Stimulated activated naive CD8-positive, alpha-beta T cell treated with anti-CD3 and anti-CD28 coated beads, Interleukin-15, amount 100 ng/mL, for 72 hours (primary cell): ENCODE data around the gene ATXN7.
A peak's percentile ranks its signal among the peaks of the same experiment; 100 is the strongest.

Experiments
- ATAC-seq: fragments of 150-1000 bp; cut with Tn5 transposase; 2 replicates; pipeline ENCODE4 v1.10.0; 2021; ENCODE audit warnings: mild to moderate bottlenecking, moderate library complexity
- DNase-seq, 2 donors: peaks; one replicate each; pipeline ENCODE4 v3.0.0; 2021 to 2022
- H3K27ac Mint-ChIP-seq, 2 donors: one replicate each; pipeline ENCODE4 v1.8.0; 2022; ENCODE audit warnings: mild to moderate bottlenecking in 2 of 2, mixed read lengths in 2 of 2, moderate library complexity in 2 of 2
- H3K27me3 Mint-ChIP-seq: one replicate; pipeline ENCODE4 v1.8.0; 2022; ENCODE audit warnings: mixed read lengths
- H3K4me1 Mint-ChIP-seq: one replicate; pipeline ENCODE4 v1.8.0; 2022; ENCODE audit warnings: mild to moderate bottlenecking, mixed read lengths
- H3K4me3 Mint-ChIP-seq, 2 donors: one replicate each; pipeline ENCODE4 v1.8.0; 2022; ENCODE audit warnings: mild to moderate bottlenecking in 2 of 2, mixed read lengths in 2 of 2, moderate library complexity in 1 of 2
- H3K9me3 Mint-ChIP-seq, 2 donors: one replicate each; pipeline ENCODE4 v1.8.0; 2022; ENCODE audit warnings: mixed read lengths in 2 of 2

The ATXN7 gene, protein sequence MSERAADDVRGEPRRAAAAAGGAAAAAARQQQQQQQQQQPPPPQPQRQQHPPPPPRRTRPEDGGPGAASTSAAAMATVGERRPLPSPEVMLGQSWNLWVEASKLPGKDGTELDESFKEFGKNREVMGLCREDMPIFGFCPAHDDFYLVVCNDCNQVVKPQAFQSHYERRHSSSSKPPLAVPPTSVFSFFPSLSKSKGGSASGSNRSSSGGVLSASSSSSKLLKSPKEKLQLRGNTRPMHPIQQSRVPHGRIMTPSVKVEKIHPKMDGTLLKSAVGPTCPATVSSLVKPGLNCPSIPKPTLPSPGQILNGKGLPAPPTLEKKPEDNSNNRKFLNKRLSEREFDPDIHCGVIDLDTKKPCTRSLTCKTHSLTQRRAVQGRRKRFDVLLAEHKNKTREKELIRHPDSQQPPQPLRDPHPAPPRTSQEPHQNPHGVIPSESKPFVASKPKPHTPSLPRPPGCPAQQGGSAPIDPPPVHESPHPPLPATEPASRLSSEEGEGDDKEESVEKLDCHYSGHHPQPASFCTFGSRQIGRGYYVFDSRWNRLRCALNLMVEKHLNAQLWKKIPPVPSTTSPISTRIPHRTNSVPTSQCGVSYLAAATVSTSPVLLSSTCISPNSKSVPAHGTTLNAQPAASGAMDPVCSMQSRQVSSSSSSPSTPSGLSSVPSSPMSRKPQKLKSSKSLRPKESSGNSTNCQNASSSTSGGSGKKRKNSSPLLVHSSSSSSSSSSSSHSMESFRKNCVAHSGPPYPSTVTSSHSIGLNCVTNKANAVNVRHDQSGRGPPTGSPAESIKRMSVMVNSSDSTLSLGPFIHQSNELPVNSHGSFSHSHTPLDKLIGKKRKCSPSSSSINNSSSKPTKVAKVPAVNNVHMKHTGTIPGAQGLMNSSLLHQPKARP

DNA sequence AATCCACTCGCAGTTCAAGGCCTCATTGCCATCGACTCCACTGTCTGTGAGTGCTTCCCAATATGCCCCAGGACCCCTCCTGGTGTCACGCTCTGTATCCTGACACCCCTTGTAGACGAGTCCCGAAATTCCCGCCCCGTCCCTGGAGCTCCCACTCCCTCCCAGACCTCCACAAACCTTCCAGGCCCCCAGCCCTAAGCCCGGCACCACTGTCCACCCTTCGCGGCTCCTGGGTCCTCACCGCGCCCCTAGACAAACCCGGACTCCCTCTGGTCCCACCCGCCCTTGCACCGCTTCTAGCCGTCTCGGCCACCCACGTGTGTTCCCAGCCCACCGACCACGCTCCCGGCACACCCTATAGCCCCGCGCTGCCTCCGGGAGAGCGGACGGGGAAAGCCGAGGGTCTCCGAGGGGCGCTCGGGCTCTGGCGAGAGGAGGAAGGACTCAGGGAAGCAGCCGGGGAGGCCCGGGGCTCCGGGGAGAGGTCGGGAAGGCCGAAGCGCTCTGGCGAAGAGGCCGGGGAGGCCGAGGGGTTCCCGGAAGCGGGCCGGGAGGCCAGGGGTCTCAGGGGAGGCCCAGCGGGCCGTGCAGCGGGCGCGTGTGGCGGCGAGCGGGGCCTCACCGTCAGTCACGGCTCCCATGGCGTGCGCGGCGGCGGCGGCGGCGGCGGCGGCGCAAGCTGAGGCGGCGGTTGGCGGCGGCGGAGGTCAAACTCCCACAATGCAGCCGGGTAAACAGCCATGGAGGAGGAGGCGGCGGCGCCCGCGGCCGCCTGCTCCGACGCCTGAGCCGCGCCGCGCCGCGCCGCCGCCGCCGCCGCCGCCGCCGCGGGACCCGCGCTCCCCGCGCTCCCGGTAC, at the start of gene ATXN7, which contains the start of gene THOC7:
TSS of gene ATXN7 (plus strand) at position 718 of the 858 bp plus-strand sequence. CDS start 48,732 bp downstream, outside the sequence.
TSS of gene THOC7 (minus strand) at position 656 of the 858 bp plus-strand sequence. CDS start at position 641, 15 bp downstream.
- no peaks in the 10 kb centered on the region for H3K9me3 Mint-ChIP-seq
- H3K4me1 Mint-ChIP-seq, result peaks cover 63% of the 10 kb centered on the region
- DNase-seq (peak; percentile 67 to 72), ATAC-seq (peak; percentile 80)
- H3K27me3 Mint-ChIP-seq, result no peaks in the 10 kb centered on the region
- H3K27ac Mint-ChIP-seq, result peak within 1 kb of the TSS; percentile 99 to 100
- H3K4me3 Mint-ChIP-seq, result peak within 1 kb of the TSS; percentile 90 to 99

DNA sequence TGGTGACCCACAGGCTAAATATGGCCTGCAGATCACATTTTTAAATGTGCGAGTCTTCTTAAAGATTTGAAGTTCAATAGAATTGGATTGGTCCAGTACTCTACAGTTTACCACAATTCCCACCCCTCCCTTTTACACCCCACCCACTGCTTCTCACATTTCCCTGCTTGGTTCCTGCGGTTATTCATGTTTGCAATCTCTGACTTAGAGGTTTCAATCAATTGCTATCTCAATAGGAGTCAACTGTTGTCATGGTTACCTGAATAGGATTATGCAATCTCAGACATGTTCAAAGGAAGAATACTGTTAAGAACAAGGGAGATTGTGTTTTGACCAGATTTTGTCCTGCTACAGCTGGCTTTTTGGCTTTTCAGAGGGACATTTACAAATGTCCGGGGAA, 49.4 kb upstream of the ATXN7 start:
- Mint-ChIP-seq H3K27ac (no peak overlapping the region), H3K4me3 (no peak overlapping the region), H3K9me3 (no peaks in the 10 kb centered on the region), H3K27me3 (no peaks in the 10 kb centered on the region), H3K4me1 (no peaks in the 10 kb centered on the region)
- no peak for DNase-seq
- ATAC-seq, result no peak

DNA sequence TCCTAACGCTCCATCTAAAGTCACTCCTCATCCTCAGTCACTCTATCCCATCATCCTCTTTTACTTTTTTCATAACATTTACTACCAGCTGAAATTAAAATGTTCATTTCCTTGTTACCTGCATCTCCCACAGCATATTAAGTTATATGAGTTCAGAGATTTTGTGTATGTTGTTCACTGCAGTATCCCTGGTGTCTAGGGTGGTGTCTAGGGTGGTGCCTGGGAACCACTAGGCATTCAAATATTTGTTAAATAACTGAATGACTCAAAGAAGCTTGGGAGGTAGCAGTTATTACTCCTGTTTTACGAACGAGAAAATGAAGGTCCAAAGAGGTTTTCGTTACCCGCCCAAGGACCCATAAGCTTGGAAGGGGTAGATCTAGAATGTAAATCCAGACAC, 46.4 kb upstream of the ATXN7 start:
- no peaks in the 10 kb centered on the region for H3K9me3 Mint-ChIP-seq
- H3K4me1 Mint-ChIP-seq, result no peaks in the 10 kb centered on the region
- H3K27me3 Mint-ChIP-seq, result no peaks in the 10 kb centered on the region
- H3K27ac Mint-ChIP-seq, result no peak overlapping the region
- no peak overlapping the region for H3K4me3 Mint-ChIP-seq
- DNase-seq, result no peak
- ATAC-seq, result no peak

DNA sequence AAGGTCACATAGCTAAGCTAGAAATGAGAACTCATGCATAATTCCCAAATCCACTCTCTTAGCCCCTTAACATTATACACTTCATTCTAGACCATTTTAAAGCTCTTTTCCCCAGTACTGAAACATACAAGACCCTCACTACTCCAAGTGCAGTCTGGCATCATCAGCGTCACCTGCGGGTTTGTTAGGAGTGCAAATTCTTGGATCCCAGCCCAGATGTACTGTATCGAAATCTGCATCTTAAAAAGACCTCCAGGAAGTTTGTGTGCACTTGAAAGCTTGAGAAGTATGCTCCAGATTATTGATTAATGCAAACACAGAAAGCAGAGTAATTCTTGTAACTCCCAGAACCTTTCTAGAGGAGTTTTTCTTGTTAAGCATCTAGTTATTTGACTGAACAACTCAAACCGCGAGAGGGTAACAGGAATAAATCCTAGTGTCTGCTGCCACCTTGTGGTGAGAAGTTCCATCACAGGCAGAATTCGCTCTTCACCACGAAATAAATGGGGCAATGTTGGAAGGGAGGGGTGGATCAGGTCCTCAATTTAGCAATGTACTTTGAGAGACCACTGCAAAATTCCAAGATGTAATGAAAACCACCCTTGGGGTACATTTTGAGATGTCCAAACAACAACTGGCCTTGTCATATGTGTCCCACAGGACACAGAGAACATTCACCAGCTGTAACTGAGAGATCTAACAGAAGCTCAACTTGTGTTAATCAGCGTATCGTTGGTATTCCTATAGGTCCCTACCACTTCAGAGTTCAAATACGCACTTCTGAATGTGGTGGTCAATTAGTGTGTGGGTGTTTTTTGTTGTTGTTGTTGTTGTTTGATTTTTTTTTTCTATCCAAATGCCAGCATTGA, 45.2 kb upstream of the ATXN7 start:
- Mint-ChIP-seq H3K4me1 (no peaks in the 10 kb centered on the region), H3K27me3 (no peaks in the 10 kb centered on the region), H3K27ac (no peak overlapping the region), H3K4me3 (no peak overlapping the region), H3K9me3 (no peaks in the 10 kb centered on the region)
- peak; percentile 29 to 45 for DNase-seq
- ATAC-seq, result peak; percentile 53

DNA sequence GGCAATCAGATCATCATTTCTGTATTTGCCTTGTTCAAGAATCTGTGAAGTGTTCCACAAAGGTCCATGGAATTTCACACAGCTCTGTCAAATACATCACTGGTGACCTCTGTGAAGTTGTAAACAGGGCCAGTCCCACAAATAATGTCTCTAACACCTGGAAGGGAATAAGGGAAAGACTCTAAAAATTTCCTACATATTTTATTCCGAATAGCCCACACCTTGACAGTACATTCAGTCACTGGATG, 44.6 kb upstream of the ATXN7 start, which contains the start of gene C3orf49:
TSS of gene C3orf49 (plus strand) at position 149 of the 248 bp plus-strand sequence. CDS start 173 bp downstream, outside the sequence.
- Mint-ChIP-seq H3K4me1 (no peaks in the 10 kb centered on the region), H3K9me3 (no peaks in the 10 kb centered on the region), H3K27me3 (no peaks in the 10 kb centered on the region), H3K4me3 (no peak within 1 kb of the TSS), H3K27ac (no peak within 1 kb of the TSS)
- ATAC-seq (no peak), DNase-seq (no peak)

DNA sequence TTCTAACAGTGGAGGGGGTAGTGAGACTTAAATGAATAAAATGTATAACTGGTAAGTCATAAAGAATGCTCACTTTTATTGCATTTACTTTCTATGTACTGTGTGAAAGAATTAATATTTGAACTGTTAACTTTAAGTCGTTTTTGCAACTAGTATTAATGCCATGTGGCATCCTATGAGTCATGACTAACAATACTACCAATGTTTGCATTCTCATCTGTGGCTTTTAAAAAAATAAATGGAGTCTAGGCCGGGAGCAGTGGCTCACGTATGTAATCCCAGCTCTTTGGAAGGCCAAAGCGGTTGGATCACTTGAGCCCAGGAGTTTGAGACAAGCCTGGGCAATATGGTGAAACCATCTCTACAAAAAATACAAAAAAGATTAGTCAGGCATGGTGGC, 39.4 kb upstream of the ATXN7 start:
- ATAC-seq (no peak), DNase-seq (no peak)
- Mint-ChIP-seq H3K9me3 (no peaks in the 10 kb centered on the region), H3K4me3 (no peak overlapping the region), H3K27ac (peak overlapping the region in 1 of 2 donors; percentile 24), H3K4me1 (no peaks in the 10 kb centered on the region), H3K27me3 (no peaks in the 10 kb centered on the region)

DNA sequence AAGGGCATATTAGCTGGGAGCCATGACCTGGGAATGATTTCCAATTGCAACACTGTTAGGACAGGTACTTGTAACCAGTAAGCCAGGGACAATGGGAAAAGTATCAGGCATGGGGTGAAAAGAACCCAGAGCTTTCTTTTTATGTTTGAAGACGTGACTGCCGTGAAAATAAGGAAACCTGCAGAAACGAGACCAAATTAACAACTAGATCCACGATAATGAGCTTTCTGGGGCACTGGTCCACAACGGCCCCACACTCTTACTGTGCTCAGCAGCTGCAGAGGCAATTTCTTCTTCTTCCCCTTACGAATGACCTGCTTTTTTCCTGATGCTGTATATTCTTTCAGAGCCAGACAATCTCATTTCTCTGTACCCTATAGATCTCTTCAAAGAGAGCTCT, 33.1 kb upstream of the ATXN7 start:
- Mint-ChIP-seq H3K4me3 (no peak overlapping the region), H3K27me3 (no peaks in the 10 kb centered on the region), H3K4me1 (no peaks in the 10 kb centered on the region), H3K27ac (no peak overlapping the region), H3K9me3 (no peaks in the 10 kb centered on the region)
- no peak for ATAC-seq
- no peak for DNase-seq

DNA sequence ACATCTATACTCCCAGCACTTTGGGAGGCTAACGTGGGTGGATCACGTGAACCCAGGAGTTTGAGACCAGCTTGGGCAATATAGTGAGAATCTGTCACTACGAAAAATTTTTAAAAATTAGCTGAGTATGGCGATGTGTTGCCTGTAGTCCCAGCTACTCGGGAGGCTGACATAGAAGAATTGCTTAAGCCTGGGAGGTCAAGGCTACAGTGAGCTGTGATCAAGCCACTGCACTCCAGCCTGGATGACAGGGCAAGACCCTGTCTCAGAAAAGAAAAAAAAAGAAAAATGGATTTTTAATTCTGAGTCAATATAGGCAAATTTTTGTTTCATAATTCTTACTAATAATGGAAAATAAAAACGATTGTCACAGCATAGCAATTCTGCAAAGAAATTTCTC, 31.3 kb upstream of the ATXN7 start:
- no peak for ATAC-seq
- H3K27me3 Mint-ChIP-seq, result no peaks in the 10 kb centered on the region

DNA sequence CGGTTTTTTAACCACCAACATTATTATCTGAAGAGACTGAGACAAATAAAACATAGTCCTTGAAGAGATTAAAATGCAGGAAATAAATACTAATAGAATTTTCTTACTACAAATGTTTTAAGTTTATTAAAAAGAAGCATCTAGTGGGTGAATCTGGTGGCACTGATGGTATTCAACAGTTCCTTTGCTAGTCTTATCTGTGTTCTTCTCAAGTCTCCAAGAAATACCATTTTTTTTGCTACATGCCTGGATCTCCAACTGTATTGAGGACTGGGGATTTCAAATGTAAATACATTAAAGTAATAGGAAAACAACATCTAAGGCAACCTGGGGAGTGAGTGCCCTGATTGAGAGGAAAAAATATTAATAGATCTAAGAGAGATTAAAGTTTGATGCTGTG, 22.0 kb upstream of the ATXN7 start:
- H3K9me3 Mint-ChIP-seq, result no peaks in the 10 kb centered on the region

More for the DNA sequence above, 31.3 kb upstream of the ATXN7 start:
- no peaks in the 10 kb centered on the region for H3K9me3 Mint-ChIP-seq
- no peak overlapping the region for H3K4me3 Mint-ChIP-seq
- no peaks in the 10 kb centered on the region for H3K4me1 Mint-ChIP-seq
- no peak overlapping the region for H3K27ac Mint-ChIP-seq
- no peak for DNase-seq

DNA sequence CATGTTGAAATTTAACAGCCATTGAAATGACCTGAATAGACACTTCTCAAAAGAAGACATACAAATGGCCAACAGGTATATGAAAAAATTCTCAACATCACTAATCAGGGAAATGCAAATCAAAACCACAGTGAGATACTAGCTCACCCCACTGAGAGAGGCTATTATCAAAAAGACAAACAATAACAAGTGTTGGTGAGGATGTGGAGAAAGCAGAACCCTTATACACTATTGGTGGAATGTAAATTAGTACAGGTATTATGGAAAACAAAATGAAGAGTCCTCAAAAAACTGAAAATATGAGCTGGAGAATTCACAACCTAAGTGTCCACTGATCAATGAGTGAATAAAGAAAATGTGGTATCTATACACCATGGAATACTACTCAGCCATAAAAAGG, 21.5 kb upstream of the ATXN7 start:
- no peak for ATAC-seq
- H3K27ac Mint-ChIP-seq, result no peak overlapping the region
- no peaks in the 10 kb centered on the region for H3K9me3 Mint-ChIP-seq
- H3K27me3 Mint-ChIP-seq, result no peaks in the 10 kb centered on the region
- H3K4me1 Mint-ChIP-seq, result peaks cover 10% of the 10 kb centered on the region
- no peak for DNase-seq
- H3K4me3 Mint-ChIP-seq, result no peak overlapping the region

More for the DNA sequence above, 22.0 kb upstream of the ATXN7 start:
- ATAC-seq (no peak), DNase-seq (no peak)
- peaks cover 10% of the 10 kb centered on the region for H3K4me1 Mint-ChIP-seq
- no peak overlapping the region for H3K4me3 Mint-ChIP-seq
- no peak overlapping the region for H3K27ac Mint-ChIP-seq
- H3K27me3 Mint-ChIP-seq, result no peaks in the 10 kb centered on the region

DNA sequence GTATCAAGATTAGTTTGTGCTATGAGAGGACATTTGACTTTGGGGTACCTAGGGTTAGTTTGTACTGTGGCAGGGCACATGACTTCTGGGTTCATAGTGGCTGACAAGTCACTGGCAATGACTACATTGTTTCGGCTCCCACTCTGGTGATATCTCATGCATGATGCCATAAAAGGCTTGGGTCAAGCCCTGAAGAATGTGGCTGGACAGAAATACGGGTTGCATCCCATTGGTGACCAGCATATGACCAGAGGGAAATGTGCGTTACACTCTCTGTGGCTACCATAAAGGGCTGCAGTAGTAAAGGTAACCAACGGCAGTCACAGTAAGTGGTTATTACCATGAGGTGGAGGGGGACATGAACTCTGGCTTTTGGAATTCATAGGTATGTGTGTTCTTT, 18.5 kb upstream of the ATXN7 start:
- H3K27me3 Mint-ChIP-seq, result no peaks in the 10 kb centered on the region
- no peaks in the 10 kb centered on the region for H3K9me3 Mint-ChIP-seq

DNA sequence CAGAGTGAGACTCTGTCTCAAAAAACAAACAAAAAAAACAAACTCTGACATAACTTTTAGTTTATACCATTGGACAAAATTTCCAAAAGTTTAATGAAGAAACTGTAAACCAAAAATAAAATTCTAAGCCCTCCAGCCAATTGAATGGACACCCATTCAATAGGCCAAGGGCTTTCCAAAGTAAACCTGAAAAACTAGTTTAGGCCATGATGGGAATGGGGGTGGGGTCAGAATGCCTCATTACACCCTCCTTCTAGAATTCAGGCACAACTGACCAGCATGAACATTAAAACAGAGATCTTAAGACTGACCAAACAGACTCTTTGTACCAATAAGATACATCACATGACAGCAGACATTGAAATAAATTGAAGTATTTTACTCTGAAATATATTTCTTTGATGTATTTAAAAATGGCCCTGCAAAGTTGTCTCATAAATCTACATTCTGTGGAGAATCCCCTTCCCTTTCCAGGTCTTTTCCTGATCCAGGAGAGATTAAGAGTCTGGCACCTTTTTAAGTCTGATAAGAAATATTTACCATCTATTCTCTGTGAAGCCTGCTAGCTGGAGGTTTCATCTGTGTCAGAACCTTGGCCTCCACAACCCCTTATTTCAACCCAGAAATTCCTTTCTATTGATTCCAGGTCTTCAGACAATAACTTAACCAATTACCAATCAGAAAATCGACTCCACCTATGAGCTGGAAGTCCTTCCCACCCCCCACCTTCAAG, 15.8 kb upstream of the ATXN7 start:
- no peak overlapping the region for H3K4me3 Mint-ChIP-seq
- ATAC-seq (no peak), DNase-seq (no peak)
- H3K27me3 Mint-ChIP-seq, result no peaks in the 10 kb centered on the region
- no peaks in the 10 kb centered on the region for H3K9me3 Mint-ChIP-seq
- no peak overlapping the region for H3K27ac Mint-ChIP-seq
- H3K4me1 Mint-ChIP-seq, result peaks cover 10% of the 10 kb centered on the region

More for the DNA sequence above, 18.5 kb upstream of the ATXN7 start:
- Mint-ChIP-seq H3K4me3 (no peak overlapping the region), H3K27ac (no peak overlapping the region), H3K4me1 (peaks cover 10% of the 10 kb centered on the region)
- no peak for DNase-seq
- ATAC-seq, result no peak

DNA sequence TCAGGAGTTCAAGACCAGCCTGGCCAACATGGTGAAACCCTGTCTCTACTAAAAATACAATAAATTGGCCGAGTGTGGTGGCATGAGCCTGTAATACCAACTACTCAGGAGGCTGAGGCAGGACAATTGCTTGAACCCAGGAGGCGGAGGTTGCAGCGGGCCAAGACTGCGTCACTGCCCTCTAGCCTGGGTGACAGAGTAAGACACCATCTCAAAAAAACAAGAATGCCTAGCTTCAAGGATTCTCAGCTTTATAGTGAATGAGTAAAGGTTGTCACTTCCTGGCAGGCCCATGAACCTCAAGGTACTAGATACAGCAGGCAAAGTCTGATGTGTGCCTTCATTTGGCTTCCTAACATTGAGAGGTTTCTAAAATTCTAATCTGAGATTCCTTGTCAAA, 14.5 kb upstream of the ATXN7 start:
- Mint-ChIP-seq H3K27me3 (no peaks in the 10 kb centered on the region), H3K4me3 (no peak overlapping the region), H3K4me1 (peaks cover 10% of the 10 kb centered on the region), H3K27ac (no peak overlapping the region), H3K9me3 (no peaks in the 10 kb centered on the region)
- no peak for ATAC-seq
- DNase-seq, result no peak

DNA sequence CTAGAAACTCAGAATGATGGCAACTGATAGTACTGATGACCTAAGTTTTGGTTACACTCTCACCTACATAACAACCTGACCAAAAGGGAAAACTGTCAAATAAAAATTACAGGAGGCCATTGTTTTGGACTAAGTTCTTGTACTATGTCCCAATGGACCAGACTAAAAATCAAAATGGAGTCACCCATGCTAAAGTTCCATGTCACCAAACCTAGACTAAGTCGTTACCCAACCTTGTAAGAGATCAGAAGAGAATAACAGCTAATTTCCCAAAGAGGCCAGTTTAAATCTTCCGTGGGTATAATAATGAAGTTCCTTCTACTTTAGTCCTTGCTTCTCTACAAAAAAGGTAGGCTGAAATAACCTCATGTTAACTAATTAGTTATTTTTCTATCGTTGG, 12.4 kb upstream of the ATXN7 start:
- no peak for ATAC-seq
- no peak overlapping the region for H3K27ac Mint-ChIP-seq
- peaks cover 9% of the 10 kb centered on the region for H3K4me1 Mint-ChIP-seq
- H3K27me3 Mint-ChIP-seq, result no peaks in the 10 kb centered on the region
- no peak for DNase-seq
- H3K9me3 Mint-ChIP-seq, result no peaks in the 10 kb centered on the region
- no peak overlapping the region for H3K4me3 Mint-ChIP-seq
